GM19372 (cell line): ENCODE data around the gene CEACAM18.
"Not testable (repeated sequence)": the region's sequence is repeated elsewhere in the genome, so short reads cannot be mapped to it uniquely, and the experiment has no call there.

ENCODE experiments used
- ATAC-seq: cut with Tn5 transposase; IDR thresholded peaks from one replicate; pipeline ENCODE4 v1.9.1; 2021; ENCODE audit warnings: mild to moderate bottlenecking, low read depth, moderate library complexity; ENCODE audit not compliant: unreplicated experiment

Gene CEACAM18

GRCh38 chr19:51460164-51460992, 18.0 kb upstream of the CEACAM18 start:
- no peak for ATAC-seq

DNA sequence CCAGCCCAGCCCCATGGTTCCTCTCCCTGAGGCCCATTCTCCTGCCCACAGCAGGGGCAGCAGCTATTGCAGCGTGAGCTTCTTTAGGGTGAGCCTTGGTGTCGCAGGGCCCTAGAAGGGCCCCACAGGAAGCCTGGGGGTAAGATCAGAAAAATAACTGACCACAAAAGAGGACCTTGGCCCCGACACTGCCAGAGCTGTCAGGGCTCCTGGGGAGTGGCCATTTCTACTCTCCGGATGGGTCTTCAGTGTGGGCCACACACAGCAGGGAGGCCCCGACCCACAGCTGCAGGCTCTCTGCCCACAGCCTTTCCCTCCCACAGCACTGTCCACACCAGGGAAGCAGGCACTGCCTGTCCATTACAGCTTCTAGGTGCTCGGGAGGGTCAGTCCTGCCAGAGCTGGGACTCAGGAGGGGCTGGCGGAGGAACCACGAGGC, 16.6 kb upstream of the CEACAM18 start:
- ATAC-seq, result no peak

DNA sequence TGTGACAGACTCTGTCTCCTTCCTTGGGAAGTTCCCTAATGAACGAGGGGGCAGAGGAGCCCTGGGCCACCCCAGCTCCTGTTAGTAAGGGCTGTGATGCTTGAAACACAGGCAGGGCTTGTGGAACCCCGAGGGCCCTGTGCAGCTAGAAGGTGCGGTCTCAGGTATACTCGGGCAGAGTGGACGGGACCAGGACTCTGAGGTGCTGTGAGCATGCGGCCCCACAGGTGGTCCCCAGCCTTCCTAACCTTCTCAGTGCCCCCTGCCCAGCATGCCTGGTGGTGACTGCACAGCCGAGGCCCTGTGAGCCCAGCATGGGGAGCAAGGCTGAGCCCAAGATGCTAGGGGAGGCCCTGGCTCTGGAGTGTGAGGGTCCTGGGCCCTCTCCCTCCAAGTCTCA, 16.1 kb upstream of the CEACAM18 start:
- no peak for ATAC-seq

DNA sequence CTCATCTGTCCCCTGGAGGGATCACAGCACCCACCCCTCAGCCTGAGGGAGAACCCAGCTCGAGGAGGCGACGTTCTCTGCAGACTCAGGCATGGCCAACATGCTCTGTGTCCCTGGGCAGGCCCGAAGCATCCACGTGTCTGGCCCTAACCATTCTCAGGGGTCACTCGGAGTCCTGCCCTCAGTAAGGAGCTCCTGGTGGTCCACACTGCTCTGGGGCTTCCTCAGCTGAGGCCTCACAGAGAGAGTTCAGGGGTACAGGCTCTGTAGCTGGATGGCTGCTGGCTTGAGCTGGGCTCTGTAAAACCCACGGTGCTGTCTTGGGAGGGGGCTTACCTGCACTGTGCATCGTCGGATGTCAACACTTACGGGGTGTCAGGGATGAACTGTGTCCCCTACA, 15.7 kb upstream of the CEACAM18 start:
- no peak for ATAC-seq

DNA sequence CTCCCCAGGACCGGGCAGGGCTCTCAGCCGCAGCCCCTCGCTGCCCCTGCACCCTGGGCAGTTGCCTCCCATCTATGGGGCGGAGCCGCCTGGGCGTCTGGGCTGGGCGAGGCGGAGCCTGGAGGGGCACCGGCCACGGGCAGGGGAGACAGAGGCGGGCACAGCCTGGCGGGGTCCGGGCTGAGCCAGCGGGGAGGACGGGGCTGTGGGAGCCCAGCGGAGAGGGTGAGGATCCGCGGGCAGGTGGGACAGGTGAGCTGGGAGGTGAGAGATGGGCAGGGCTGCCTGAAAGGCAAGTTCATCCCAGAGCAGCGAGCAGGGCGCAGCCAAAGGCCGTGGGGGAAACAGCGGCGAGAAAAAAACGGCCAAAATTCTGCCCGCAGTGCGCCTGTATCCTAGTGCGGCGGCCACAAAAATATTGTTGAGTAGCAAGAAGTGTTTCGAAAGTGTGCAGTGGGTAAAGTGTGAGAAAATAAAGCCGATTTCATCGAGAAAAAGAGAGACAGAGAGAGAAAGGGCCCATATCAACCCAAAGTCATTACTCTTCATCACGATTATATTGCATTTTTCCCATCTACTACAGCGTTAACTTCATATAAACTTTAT, 14.3 kb upstream of the CEACAM18 start:
- not testable (repeated sequence) for ATAC-seq

DNA sequence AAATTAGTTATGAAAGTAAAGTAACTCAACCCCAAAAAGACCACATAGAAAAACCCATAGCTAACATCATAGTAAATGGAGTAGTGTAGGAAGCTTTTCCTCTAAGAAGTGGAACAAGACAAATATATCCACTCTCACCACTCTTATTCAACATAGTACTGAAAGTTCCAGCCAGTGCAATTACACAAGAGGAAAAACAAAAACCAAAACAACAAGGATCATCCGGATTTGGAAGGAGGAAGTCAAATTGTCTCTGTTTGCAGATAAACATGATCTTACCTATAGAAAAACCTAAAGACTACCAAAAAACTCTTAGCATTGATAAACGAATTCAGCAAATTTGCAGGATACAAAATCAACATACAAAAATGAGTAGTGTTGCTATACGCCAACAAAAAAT, 11.6 kb upstream of the CEACAM18 start:
- no peak for ATAC-seq

DNA sequence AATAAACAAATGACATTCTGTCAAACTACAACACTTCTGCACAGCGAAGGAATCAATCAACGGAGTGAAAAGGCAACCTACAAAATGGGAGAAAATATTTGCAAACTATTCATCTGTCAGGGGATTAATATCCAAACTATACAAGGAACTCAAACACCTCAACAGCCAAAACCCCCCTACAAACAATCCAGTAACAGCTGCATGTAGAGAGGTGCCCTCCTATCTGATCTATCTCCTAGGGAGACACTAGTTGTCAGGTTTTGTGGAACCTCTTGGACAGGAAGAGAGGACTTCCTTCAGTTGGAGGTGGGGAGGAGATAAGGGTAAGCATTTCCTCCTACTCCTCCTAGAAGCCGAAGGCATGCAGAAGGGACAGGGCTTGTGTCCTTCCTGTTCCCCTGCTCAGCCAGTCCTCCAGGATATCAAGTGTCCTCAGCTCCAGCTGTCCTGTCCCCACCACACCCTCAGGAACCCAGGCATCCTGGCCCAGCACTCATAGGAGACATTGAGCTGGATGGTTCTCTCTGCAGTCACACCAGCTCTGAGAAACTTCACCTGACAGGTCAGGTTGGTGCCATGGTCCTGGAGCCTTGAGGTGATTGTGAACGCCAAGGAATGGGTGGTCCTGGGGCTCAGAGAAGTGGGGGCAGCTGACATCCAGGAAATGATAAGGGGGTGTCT, 10.3 kb upstream of the CEACAM18 start:
- ATAC-seq, result no peak

DNA sequence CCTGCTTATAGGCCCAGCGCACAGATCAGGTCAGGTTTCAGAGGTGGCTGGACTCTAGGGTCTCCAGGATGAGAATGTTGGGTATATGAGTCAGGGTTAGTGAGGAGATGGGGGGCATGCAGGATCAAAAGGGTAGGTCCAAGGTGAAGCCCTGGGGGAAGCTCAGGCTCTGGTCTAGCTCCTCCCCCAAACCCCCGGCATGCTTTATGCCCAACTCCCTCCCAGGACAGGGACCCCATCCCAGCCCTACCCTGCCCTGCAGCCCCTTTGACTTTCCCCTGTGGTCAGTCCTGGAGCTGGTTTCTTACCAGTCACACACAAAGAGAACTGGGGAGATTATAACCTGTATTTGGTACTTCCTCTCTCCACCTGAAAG, 9.8 kb upstream of the CEACAM18 start:
- no peak for ATAC-seq

GRCh38 chr19:51469162-51469561, 9.2 kb upstream of the CEACAM18 start:
- ATAC-seq, result no peak

- ATAC-seq, result no peak
Observed at GRCh38 chr19:51469629-51470028, 8.7 kb upstream of the CEACAM18 start.

DNA sequence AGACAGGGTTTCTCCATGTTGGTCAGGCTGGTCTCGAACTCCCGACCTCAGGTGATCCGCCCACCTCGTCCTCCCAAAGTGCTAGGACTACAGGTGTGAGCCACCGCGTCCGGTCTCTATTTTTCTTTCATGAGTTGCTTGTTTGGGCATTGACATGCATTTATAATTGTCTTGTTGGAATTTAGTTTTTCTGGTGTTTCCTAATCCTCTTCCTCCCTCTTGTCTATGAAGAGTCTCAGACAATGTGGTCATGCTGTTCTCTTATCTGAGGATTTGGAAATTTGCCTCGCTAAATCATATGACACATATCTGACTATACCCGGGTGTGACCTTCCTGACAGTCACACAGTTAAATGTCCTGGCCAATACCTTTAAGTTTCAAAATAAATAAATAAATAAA, 7.4 kb upstream of the CEACAM18 start:
- ATAC-seq, result no peak

- no peak for ATAC-seq
Observed at GRCh38 chr19:51471527-51471926, 6.8 kb upstream of the CEACAM18 start.

DNA sequence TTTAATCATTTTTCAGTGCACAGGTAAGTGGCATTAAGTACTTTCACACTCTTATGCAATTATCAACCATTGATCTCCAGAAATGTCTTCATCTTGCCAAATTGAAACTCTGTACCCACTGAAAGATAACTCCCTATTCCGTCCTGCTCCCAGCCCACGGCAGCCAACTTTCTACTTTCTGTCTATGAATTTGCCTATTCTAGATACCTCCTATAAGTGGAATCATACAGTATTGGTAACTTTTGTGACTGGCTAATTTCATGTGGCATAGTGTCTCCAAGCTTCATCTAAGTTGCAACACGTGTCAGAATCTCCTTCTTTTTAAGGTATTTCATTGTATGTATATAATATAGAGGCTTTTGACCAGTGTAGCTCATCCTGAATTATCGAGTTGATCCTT, 5.7 kb upstream of the CEACAM18 start:
- ATAC-seq, result no peak

DNA sequence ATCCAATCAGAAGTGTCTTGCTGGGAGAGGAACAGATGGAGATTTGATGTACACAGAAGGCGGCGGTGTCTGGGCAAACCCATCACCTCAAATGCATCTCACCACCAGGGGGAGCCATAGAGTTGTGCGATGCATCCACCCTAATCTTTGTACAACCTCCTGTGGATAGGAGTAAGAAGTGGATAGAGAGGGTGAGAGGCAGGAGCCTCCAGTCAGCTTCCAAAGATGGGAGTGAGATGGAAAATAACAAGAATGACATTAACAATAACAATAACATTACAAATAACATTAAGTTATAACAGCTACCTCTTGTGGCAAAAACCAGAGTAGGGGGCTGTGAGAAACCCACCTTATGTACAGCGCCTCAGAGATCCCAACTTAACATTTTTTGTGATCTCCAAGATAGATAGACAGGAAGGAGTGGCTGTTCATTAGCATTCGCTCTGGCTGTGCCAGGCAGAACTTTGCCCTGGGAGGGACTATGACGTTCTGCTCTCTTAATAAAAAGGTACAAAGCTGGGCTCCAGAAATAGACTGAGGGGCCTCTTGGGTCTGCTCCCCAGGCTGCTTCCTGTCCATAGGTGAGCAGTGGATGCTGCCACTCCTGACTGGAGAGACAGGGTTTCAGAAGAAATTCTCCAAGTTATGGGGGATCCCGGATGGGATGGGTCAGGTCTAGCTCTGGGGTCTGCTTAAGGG, 5.2 kb upstream of the CEACAM18 start:
- ATAC-seq, result no peak

GRCh38 chr19:51476164-51476563, 2.2 kb upstream of the CEACAM18 start:
- ATAC-seq, result no peak

DNA sequence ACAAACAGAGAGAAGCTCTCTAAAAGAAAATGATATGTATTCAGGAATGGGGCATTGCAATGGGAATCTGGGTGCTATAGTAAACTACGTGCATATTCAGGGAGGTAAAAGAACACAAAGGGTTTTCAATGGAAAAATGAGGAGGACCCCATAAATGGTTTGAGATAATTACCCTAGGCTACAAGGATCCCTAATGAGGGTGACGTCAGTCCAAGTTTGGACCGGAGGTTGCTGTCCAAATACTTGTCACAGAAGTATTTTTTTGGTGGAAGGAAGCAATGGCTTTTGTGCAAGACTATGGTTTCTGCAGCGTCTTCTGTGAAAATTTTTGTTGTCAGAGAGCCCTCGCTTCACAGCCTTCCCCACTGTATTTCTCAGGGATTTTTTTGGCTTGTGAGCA, 995 bp upstream of the CEACAM18 start:
- no peak for ATAC-seq

- no peak for ATAC-seq
Observed at GRCh38 chr19:51479531-51480331, 1.4 kb downstream of the CEACAM18 start.

DNA sequence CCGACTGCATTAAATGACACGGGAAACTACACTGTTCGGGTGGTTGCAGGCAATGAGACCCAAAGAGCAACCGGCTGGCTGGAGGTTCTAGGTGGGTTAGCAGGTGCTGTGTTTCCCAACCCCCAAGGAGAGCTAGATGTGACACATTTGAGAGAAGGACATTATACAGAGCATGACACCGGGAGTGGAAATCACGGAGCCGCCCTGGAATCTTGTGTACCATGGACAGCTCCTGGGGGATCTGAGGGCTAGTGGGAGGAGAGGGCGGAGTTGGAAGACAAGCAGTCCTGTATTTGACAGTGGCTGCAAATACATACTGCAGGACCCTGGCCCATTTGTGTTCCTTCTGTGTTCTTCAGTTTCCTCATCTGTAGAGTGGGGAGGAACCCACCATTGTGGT, 2.3 kb downstream of the CEACAM18 start:
- ATAC-seq, result no peak

DNA sequence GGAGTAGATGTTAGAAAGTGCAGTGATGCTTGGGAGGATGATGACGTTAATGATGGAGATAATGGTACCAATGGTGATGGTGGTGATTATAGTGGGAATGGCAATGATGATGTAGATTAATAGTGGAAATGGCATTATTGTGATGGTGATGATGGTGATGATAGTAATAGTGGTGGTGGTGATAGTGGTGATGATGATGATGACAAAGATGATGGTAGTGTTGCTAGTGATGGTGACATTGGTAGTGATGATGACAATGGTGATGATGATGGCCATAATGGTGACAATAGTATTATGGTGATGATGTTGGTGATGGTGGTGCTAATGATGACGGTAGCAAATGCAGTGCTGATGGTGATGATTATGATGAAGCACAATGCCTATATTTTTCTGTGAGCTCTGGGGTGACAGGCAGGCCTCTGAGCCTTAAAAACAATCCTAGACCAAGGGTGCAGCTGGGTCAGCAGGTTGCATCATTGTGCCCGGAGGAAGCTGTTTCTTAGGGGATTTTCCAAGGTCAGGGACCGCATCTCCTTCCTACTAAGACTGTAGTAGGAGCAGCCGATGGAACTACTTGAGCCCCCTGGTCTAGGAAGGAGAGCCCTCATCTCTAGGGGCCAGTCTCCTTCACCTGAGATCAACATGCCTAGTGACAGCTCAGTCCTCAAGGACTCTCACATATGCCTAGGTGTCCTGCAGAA, 7.8 kb downstream of the CEACAM18 start:
- ATAC-seq, result no peak

DNA sequence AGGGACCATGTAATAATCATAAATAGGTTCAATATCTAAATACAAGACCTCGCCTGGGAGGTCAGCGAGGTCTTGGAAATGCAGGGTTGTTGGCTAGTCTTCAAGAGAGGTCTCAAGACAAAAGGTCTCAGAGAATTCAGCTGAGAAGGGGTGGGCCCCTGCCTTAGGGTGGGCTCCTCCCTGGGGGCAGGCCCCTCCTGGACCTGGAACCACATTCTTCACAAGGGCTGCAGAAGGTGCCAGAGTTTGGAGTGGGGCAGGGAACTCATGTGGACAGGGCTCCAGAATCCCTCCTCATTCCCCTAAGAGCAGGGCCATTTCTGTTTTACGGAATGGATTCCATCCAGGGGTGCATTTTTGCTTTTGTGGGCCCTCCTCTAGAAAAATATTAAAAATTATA, 10.2 kb downstream of the CEACAM18 start:
- no peak for ATAC-seq
